ENCODE measurements around the gene MTHFD1L. TPM values are rescaled to one million over a fixed set of nuclear protein-coding genes. Genes with fewer than 3 reads are reported as not detected.

MTHFD1L gene
- total RNA-seq, 1 donor: 68.7 TPM

- TF ChIP-seq CTCF (IDR thresholded peaks at IDR 0.05; ENCODE audit: insufficient read depth, low read length): no peak
- peak; percentile 78 for DNase-seq (ENCODE audit: low read depth)
- no peak overlapping the region for H3K4me3 ChIP-seq (ENCODE audit: low read depth, low read length)
Observed at GRCh38 chr6:151060096-151060765, 194.7 kb downstream of the MTHFD1L start.

GRCh38 chr6:151060766-151061531 is 195.4 kb downstream of the MTHFD1L start:
- TF ChIP-seq CTCF (IDR thresholded peaks at IDR 0.05; ENCODE audit: insufficient read depth, low read length): no peak
- DNase-seq (ENCODE audit: low read depth): no peak
- H3K4me3 ChIP-seq (ENCODE audit: low read depth, low read length): no peak overlapping the region

GRCh38 chr6:151063352-151063751 is 197.8 kb downstream of the MTHFD1L start:
- TF ChIP-seq CTCF (IDR thresholded peaks at IDR 0.05; ENCODE audit: insufficient read depth, low read length): no peak
- DNase-seq (ENCODE audit: low read depth): peak; percentile 85
- H3K4me3 ChIP-seq (ENCODE audit: low read depth, low read length): no peak overlapping the region

GRCh38 chr6:151063842-151064647 is 198.5 kb downstream of the MTHFD1L start:
- H3K4me3 ChIP-seq (ENCODE audit: low read depth, low read length): no peak overlapping the region
- no peak for DNase-seq (ENCODE audit: low read depth)
- no peak for TF ChIP-seq CTCF (IDR thresholded peaks at IDR 0.05; ENCODE audit: insufficient read depth, low read length)

- no peak for DNase-seq (ENCODE audit: low read depth)
- no peak for TF ChIP-seq CTCF (IDR thresholded peaks at IDR 0.05; ENCODE audit: insufficient read depth, low read length)
- no peak overlapping the region for H3K4me3 ChIP-seq (ENCODE audit: low read depth, low read length)
Observed at GRCh38 chr6:151065027-151065815, 199.7 kb downstream of the MTHFD1L start.

Data from fibroblast of the aortic adventitia (primary cell).